Gastroesophageal sphincter (tissue), 4 donors: ENCODE results near the gene UNCX. TPM values are rescaled to one million over a fixed set of nuclear protein-coding genes. Genes with fewer than 3 reads are reported as not detected.

ENCODE experiments used
- ATAC-seq: fragments of 150-250 bp; one replicate; pipeline ENCODE4 v1.9.1; 2016; ENCODE audit warnings: mild to moderate bottlenecking, moderate library complexity
- H3K27ac ChIP-seq, 4 donors: fragments of 200-600 bp; sonication (generic) in 3 of 4; 1 replicate in 3 of 4; 2 replicates in 1 of 4; pipeline ENCODE4 v1.5.1; 2016 to 2019
- H3K27me3 ChIP-seq: fragments of 200-600 bp; sonication (generic); one replicate; pipeline ENCODE4 v1.5.1; 2019
- H3K36me3 ChIP-seq, 2 donors: fragments of 200-600 bp; sonication (generic); one replicate each; pipeline ENCODE4 v1.5.1; 2019; ENCODE audit warnings: control low read depth in 1 of 2
- H3K4me1 ChIP-seq, 3 donors: fragments of 200-600 bp; sonication (generic); 1 replicate in 2 of 3; 2 replicates in 1 of 3; pipeline ENCODE4 v1.5.1; 2016 to 2019; ENCODE audit warnings: control low read depth in 2 of 3
- H3K4me3 ChIP-seq, 2 donors: fragments of 200-600 bp; sonication (generic); one replicate each; pipeline ENCODE4 v1.5.1; 2019; ENCODE audit warnings: mild to moderate bottlenecking in 1 of 2, moderate library complexity in 1 of 2
- H3K9me3 ChIP-seq, 3 donors: fragments of 200-600 bp; sonication (generic); one replicate each; pipeline ENCODE4 v1.5.1; 2017 to 2019; ENCODE audit warnings: control low read depth in 2 of 3
- EP300 ChIP-seq: sonication (generic); formaldehyde crosslinking; IDR thresholded peaks from one replicate; pipeline ENCODE4 v1.6.1; 2017; ENCODE audit warnings: antibody characterized with exemption, mild to moderate bottlenecking
- POLR2A ChIP-seq, 2 donors: fragments of 450-650 bp; IDR thresholded peaks; one replicate each; pipeline ENCODE4 v1.6.1; 2017; ENCODE audit warnings: antibody characterized with exemption in 2 of 2, mild to moderate bottlenecking in 2 of 2, moderate library complexity in 1 of 2
- POLR2AphosphoS5 ChIP-seq: sonication (generic); formaldehyde crosslinking; IDR thresholded peaks from one replicate; pipeline ENCODE4 v1.6.1; 2017; ENCODE audit warnings: antibody characterized with exemption
- WGBS, 2 donors: methylation state at CpG; one replicate each; pipeline ENCODE4 v1.1.5; 2018; ENCODE audit warnings: low coverage in 1 of 2; 5-methylcytosine and 5-hydroxymethylcytosine counted together
- total RNA-seq, 4 donors: library from RNA; depleted of rRNA; stranded (reverse); fragments of >200 nt; gene quantifications; one replicate each; pipeline ENCODE4 v1.1.0, GENCODE V29; 2016
- TF ChIP-seq, protein P1 (sequence below), 4 experiments: fragments of 200-600 bp in 2 of 4; fragments of 450-650 bp in 2 of 4; sonication (generic) in 1 of 4; IDR thresholded peaks; one replicate each; pipeline ENCODE4 v1.5.1; 2017 to 2019; ENCODE audit warnings: antibody characterized with exemption in 4 of 4, mild to moderate bottlenecking in 2 of 4, moderate library complexity in 2 of 4

Gene UNCX
- total RNA-seq, 4 donors from 2014 or later, result not detected

DNA sequence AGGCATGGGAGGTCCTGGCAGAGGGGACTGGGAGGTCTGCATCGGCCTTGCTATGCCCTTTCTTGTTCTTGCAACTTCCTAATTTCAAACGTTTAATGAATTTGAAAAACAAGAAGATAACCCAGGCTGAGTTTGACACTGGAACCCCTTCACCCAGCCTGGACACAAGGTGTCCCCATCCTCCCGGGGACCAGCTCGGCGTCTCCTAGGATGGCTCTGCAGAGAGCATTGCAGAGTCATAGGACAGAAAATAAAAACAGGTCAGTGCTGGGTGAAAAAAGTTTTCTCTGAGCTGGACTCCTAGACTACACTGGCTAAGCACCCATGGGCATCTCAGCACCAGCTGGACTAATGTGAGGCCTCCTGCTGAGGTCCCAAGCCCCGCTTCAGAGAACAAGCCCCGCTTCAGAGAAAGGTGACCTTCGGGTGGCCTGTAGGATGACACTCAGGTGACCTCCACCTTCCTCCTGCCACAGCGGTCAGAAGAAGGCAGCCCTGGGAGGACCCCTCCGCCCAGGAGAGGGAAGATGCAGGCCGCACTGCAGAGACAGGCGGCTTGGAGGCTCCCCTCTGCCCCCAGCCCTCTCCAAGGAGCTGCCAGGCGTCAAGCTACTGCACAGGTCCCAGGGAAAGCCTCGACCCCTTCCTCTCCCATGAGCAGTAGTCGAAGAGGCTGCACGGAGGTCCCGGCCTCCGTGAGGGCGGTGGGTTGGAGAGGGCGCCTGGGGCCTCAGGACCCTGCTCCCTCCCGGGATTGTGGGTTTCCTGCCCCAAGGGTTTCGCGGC lies 9.3 kb upstream of the UNCX start:
- no peak for TF ChIP-seq POLR2AphosphoS5
- TF ChIP-seq, protein P1, sequence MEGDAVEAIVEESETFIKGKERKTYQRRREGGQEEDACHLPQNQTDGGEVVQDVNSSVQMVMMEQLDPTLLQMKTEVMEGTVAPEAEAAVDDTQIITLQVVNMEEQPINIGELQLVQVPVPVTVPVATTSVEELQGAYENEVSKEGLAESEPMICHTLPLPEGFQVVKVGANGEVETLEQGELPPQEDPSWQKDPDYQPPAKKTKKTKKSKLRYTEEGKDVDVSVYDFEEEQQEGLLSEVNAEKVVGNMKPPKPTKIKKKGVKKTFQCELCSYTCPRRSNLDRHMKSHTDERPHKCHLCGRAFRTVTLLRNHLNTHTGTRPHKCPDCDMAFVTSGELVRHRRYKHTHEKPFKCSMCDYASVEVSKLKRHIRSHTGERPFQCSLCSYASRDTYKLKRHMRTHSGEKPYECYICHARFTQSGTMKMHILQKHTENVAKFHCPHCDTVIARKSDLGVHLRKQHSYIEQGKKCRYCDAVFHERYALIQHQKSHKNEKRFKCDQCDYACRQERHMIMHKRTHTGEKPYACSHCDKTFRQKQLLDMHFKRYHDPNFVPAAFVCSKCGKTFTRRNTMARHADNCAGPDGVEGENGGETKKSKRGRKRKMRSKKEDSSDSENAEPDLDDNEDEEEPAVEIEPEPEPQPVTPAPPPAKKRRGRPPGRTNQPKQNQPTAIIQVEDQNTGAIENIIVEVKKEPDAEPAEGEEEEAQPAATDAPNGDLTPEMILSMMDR (IDR thresholded peaks at IDR 0.05), result no peak
- no peak for TF ChIP-seq POLR2A (IDR thresholded peaks at IDR 0.05)
- TF ChIP-seq EP300, result no peak

DNA sequence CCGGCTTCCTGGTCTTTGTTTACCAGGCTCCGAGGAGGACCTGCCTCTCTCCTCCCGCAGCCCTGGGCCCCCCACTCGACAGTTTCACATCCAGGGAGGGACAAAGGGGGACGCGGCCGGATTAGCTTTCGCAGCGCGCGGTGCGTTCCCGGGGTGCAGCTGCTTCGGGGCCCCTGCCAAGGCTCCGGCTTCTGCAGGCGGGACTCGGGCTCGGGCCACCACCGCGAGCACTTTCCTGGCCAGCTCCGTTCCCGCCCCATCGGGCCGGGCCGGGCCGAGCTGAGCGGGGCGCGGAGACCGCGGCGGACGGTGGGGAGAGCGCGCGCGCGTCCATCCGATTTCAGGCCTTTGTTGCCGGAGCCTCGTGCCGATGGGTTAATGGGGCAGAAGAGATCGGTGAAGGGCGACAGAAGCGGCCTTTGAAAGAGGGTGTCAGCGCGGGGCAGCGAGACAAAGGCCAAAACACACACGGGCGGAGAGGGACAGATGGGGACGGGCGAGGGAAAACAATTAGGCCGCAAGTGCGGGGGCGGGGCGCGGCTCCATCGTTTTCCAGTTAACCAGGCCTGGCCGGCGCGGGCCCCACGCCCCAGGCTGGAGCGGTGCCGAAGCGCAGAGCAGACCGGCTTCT lies 8.5 kb upstream of the UNCX start:
- Histone ChIP-seq H3K36me3 (no peaks in the 10 kb centered on the region), H3K27me3 (peaks cover 99% of the 10 kb centered on the region), H3K4me1 (peaks cover 0 to 21% (median 6%) of the 10 kb centered on the region in 3 donors), H3K27ac (no peak overlapping the region), H3K4me3 (no peak overlapping the region), H3K9me3 (no peaks in the 10 kb centered on the region)
- ATAC-seq, result no peak
- TF ChIP-seq, protein P1 (IDR thresholded peaks at IDR 0.05), result no peak
- TF ChIP-seq EP300 (no peak), POLR2AphosphoS5 (no peak), POLR2A (IDR thresholded peaks at IDR 0.05) (no peak)
- 0% methylated on average over 7 of the region's 66 CpGs; no CpG with 5 or more reads in 1 of the 2 donors for WGBS, 2 donors

More for the DNA sequence above, 9.3 kb upstream of the UNCX start:
- no peak overlapping the region for H3K27ac ChIP-seq
- ATAC-seq, result no peak
- peaks cover 99% of the 10 kb centered on the region for H3K27me3 ChIP-seq
- WGBS, 2 donors, result 47% methylated on average over 2 of the region's 23 CpGs; no CpG with 5 or more reads in 1 of the 2 donors
- H3K4me3 ChIP-seq, result no peak overlapping the region
- no peaks in the 10 kb centered on the region for H3K36me3 ChIP-seq
- H3K4me1 ChIP-seq, result peaks cover 0 to 21% (median 6%) of the 10 kb centered on the region in 3 donors
- H3K9me3 ChIP-seq, result no peaks in the 10 kb centered on the region

DNA sequence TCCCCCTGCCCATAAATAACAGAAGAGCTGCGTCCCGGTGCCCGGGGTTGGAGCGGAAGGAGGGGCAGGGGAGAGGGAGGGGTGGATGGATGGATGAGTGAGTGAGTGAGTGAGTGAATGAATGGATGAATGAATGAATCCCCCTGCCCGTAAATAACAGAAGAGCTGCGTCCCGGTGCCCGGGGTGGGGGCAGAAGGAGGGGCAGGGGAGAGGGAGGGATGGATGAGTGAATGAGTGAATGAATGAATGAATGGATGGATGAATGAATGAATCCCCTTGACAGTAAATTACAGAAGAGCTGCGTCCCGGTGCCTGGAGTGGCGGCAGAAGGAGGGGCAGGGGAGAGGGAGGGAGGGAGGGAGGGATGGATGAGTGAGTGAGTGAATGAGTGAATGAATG lies 7.6 kb upstream of the UNCX start:
- Histone ChIP-seq H3K27ac (no peak overlapping the region), H3K4me1 (peaks cover 0 to 30% (median 6%) of the 10 kb centered on the region in 3 donors), H3K4me3 (no peak overlapping the region), H3K27me3 (peaks cover 100% of the 10 kb centered on the region), H3K36me3 (no peaks in the 10 kb centered on the region), H3K9me3 (no peaks in the 10 kb centered on the region)
- ATAC-seq, result no peak
- TF ChIP-seq EP300 (no peak), POLR2AphosphoS5 (no peak)
- WGBS, 2 donors, result 0 to 1% methylated on average over 10 to 11 of the region's 11 CpGs

DNA sequence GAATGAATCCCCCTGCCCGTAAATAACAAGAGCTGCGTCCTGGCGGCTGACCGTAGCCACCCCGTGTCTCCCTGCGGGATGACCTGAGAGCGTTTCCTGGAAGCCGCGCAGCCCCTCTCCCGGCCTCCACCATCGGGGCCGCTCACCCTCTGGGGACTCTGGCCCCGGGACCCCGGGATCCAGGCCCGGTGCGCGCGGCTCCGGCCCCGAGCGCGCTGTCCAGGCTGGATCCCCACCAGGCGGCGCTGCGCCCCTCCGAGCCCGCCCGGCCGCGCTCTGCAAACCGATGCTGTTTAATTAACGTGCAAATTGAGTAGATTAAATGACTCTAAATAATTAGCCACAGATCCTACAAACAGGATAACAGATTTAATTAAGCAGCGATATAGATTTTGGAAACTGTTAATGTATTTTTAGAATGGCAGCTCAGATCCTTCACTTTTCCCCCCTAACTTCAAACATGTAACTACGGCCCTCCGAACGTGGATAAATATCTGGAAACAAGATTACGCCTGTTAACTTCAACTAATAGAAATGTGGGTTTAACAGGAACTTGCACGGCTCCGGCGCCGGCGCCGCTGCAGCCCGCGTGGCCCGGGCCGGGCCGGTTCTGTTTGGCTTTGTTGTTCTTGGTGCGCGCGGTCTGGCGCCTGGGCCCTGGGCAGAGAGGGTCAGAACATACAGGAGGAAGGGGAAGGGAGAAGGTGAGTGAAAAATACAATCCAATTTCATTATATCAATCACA lies 7.1 kb upstream of the UNCX start:
- 7 to 14% methylated on average over 22 to 23 of the region's 52 CpGs for WGBS, 2 donors
- H3K36me3 ChIP-seq, result no peaks in the 10 kb centered on the region
- TF ChIP-seq EP300 (no peak), POLR2AphosphoS5 (no peak), POLR2A (IDR thresholded peaks at IDR 0.05) (no peak)
- TF ChIP-seq, protein P1 (IDR thresholded peaks at IDR 0.05), result peak in 3 of 4 experiments; percentile 62 to 86 (median 76)
- no peak for ATAC-seq
- H3K4me1 ChIP-seq, result peaks cover 0 to 36% (median 6%) of the 10 kb centered on the region in 3 donors
- H3K27ac ChIP-seq, result no peak overlapping the region
- no peak overlapping the region for H3K4me3 ChIP-seq
- H3K9me3 ChIP-seq, result no peaks in the 10 kb centered on the region
- H3K27me3 ChIP-seq, result peaks cover 100% of the 10 kb centered on the region

DNA sequence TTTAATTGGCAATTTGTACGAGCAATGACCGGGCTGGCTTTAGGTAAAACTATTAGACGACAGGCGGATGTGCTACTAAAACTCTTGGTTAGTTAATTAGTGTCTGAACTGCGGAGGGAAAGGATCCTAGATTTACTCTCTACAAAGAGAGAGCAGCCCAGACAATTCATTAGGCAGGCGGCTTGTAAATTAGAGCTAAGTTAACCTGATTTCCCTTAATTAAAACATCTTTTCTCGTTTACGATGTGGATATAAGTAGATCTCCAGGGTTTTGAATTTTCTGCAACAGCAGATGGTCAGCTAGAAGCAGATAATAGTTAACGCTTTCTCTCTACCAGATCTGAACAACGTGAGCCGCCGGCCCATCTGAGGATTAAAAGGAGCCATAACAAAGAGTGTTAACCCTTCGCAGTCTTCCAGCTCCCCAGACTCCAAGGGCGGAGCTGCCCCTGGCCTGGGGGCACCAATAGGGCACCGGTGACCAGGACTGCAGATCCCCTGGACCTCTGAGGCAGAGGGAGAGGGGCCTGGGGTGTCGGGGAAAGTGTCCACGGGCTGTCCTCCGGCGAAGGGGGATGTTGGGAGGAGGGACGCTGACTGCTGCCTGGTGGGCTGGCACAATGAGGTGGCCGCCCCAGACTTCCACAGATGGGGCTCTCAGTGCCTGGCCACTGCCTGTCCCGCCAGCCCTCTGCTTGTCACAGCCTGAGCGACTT lies 6.3 kb upstream of the UNCX start:
- no peak for ATAC-seq
- no peaks in the 10 kb centered on the region for H3K36me3 ChIP-seq
- 27 to 37% methylated on average over 13 of the region's 23 CpGs for WGBS, 2 donors
- TF ChIP-seq POLR2AphosphoS5 (no peak), EP300 (no peak)
- TF ChIP-seq, protein P1 (IDR thresholded peaks at IDR 0.05), result no peak
- no peak overlapping the region for H3K4me3 ChIP-seq
- H3K4me1 ChIP-seq, result peaks cover 0 to 43% (median 11%) of the 10 kb centered on the region in 3 donors
- H3K9me3 ChIP-seq, result no peaks in the 10 kb centered on the region
- peaks cover 100% of the 10 kb centered on the region for H3K27me3 ChIP-seq
- no peak overlapping the region for H3K27ac ChIP-seq
